HEK293T (cell line): ENCODE data around the gene PYGL.

Source experiments
- ARNT ChIP-seq: fragments of 450-650 bp; IDR thresholded peaks from 2 replicates; pipeline ENCODE4 v1.6.1; 2017; ENCODE audit warnings: mild to moderate bottlenecking
- BHLHE40 ChIP-seq: fragments of 450-650 bp; IDR thresholded peaks from 2 replicates; pipeline ENCODE4 v1.6.1; 2016; ENCODE audit warnings: mild to moderate bottlenecking, moderate library complexity, borderline replicate concordance
- CTBP1 ChIP-seq: fragments of 450-650 bp; IDR thresholded peaks from 2 replicates; pipeline ENCODE4 v1.6.1; 2016; ENCODE audit warnings: borderline replicate concordance
- ELF4 ChIP-seq: fragments of 450-650 bp; IDR thresholded peaks from 2 replicates; pipeline ENCODE4 v1.6.1; 2017; ENCODE audit warnings: antibody characterized with exemption
- FOXA1 ChIP-seq: fragments of 450-650 bp; IDR thresholded peaks from 2 replicates; pipeline ENCODE4 v1.6.1; 2016; ENCODE audit warnings: mild to moderate bottlenecking
- FOXK2 ChIP-seq: fragments of 450-650 bp; IDR thresholded peaks from 2 replicates; pipeline ENCODE4 v1.6.1; 2016; ENCODE audit warnings: mild to moderate bottlenecking
- FOXM1 ChIP-seq: fragments of 450-650 bp; IDR thresholded peaks from 2 replicates; pipeline ENCODE4 v1.6.1; 2017; ENCODE audit warnings: mild to moderate bottlenecking, borderline replicate concordance
- HDGF ChIP-seq: fragments of 450-650 bp; IDR thresholded peaks from 2 replicates; pipeline ENCODE4 v1.6.1; 2017; ENCODE audit warnings: antibody characterized with exemption, borderline replicate concordance
- LEF1 ChIP-seq: fragments of 450-650 bp; IDR thresholded peaks from 2 replicates; pipeline ENCODE4 v1.6.1; 2017; ENCODE audit warnings: mild to moderate bottlenecking, borderline replicate concordance
- NFRKB ChIP-seq: fragments of 450-650 bp; IDR thresholded peaks from 2 replicates; pipeline ENCODE4 v1.6.1; 2016; ENCODE audit warnings: mild to moderate bottlenecking, moderate library complexity
- SP1 ChIP-seq: fragments of 450-650 bp; IDR thresholded peaks from 2 replicates; pipeline ENCODE4 v1.6.1; 2017
- SUZ12 ChIP-seq: fragments of 450-650 bp; IDR thresholded peaks from 2 replicates; pipeline ENCODE4 v1.6.1; 2016; ENCODE audit warnings: mild to moderate bottlenecking
- ZNF384 ChIP-seq: fragments of 450-650 bp; IDR thresholded peaks from 2 replicates; pipeline ENCODE4 v1.6.1; 2016
- TF ChIP-seq, protein P1 (sequence below): fragments of 450-650 bp; IDR thresholded peaks from 2 replicates; pipeline ENCODE4 v1.6.1; 2016

- TF ChIP-seq SUZ12: no peak
- TF ChIP-seq ZNF384: no peak
- no peak for TF ChIP-seq BHLHE40
- no peak for TF ChIP-seq ELF4
- no peak for TF ChIP-seq NFRKB
- TF ChIP-seq HDGF: no peak
- no peak for TF ChIP-seq LEF1
- TF ChIP-seq SP1: no peak
- TF ChIP-seq ARNT: no peak
- TF ChIP-seq FOXM1: no peak
- no peak for TF ChIP-seq CTBP1
- TF ChIP-seq, protein P1, sequence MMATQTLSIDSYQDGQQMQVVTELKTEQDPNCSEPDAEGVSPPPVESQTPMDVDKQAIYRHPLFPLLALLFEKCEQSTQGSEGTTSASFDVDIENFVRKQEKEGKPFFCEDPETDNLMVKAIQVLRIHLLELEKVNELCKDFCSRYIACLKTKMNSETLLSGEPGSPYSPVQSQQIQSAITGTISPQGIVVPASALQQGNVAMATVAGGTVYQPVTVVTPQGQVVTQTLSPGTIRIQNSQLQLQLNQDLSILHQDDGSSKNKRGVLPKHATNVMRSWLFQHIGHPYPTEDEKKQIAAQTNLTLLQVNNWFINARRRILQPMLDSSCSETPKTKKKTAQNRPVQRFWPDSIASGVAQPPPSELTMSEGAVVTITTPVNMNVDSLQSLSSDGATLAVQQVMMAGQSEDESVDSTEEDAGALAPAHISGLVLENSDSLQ: no peak
- no peak for TF ChIP-seq FOXA1
- TF ChIP-seq FOXK2: no peak
Observed at GRCh38 chr14:50924843-50925242, 19.4 kb downstream of the PYGL start.
